Muscle layer of duodenum (tissue), 2 donors: Measurements from ENCODE around the gene GDPD2.

Source experiments
- H3K27ac ChIP-seq: one replicate; pipeline ENCODE4 v1.7.0; 2013; ENCODE audit warnings: mild to moderate bottlenecking, low read length
- H3K27me3 ChIP-seq: one replicate; pipeline ENCODE4 v1.7.0; 2013; ENCODE audit warnings: low read depth, mild to moderate bottlenecking, control low read depth, low read length
- H3K36me3 ChIP-seq, 2 donors: one replicate each; pipeline ENCODE4 v1.7.0; 2013; ENCODE audit warnings: low read length in 2 of 2, control low read depth in 1 of 2, mild to moderate bottlenecking in 1 of 2; ENCODE audit not compliant: insufficient read depth in 2 of 2, control insufficient read depth in 1 of 2
- H3K4me1 ChIP-seq, 2 donors: one replicate each; pipeline ENCODE4 v1.7.0; 2013; ENCODE audit warnings: low read length in 2 of 2, mild to moderate bottlenecking in 2 of 2, control low read depth in 1 of 2, moderate library complexity in 1 of 2; ENCODE audit not compliant: insufficient read depth in 2 of 2, control insufficient read depth in 1 of 2
- H3K4me3 ChIP-seq, 2 donors: one replicate each; pipeline ENCODE4 v1.7.0; 2013; ENCODE audit warnings: low read length in 2 of 2, low read depth in 1 of 2, mild to moderate bottlenecking in 1 of 2
- H3K9me3 ChIP-seq, 2 donors: one replicate each; pipeline ENCODE4 v1.7.0; 2013; ENCODE audit warnings: low read length in 2 of 2, control low read depth in 1 of 2, mild to moderate bottlenecking in 1 of 2; ENCODE audit not compliant: control insufficient read depth in 1 of 2
- donor health status: healthy.

The GDPD2 gene

DNA sequence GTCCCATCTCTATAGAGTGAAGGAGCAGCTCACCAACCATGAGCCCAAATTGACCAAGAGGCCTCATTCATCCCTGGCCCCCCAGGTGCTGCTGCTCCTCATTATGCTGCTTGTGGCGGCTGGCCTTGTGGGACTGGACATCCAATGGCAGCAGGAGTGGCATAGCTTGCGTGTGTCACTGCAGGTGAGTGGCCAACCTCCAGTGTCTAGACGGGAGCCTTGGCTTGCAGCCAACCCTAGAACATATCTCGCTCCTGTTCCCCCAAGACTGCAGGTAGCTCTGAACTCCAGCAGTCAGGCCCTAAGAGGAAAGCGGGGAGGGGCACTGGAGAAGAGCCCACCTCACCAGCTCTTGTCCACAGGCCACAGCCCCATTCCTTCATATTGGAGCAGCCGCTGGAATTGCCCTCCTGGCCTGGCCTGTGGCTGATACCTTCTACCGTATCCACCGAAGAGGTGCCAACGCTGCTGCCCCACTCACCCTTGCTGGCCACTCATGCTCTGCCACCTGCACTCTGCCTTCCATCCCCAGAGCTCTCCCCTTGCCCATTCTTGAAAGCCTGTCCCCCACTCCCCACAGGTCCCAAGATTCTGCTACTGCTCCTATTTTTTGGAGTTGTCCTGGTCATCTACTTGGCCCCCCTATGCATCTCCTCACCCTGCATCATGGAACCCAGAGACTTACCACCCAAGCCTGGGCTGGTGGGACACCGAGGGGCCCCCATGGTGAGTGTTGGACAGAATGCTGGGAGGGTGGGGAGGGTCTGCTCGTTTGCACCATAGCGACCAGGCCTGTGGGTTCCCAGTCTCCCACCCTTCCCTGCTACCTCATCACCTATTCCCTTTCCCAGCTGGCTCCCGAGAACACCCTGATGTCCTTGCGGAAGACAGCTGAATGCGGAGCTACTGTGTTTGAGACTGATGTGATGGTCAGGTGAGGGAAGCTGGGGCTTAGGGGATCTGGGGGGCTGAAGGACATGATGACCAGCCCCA, 3.5 kb downstream of the GDPD2 start:
- Histone ChIP-seq H3K9me3 (no peaks in the 10 kb centered on the region), H3K27ac (no peak overlapping the region), H3K4me3 (no peak overlapping the region), H3K27me3 (no peaks in the 10 kb centered on the region), H3K36me3 (no peaks in the 10 kb centered on the region), H3K4me1 (no peaks in the 10 kb centered on the region)

DNA sequence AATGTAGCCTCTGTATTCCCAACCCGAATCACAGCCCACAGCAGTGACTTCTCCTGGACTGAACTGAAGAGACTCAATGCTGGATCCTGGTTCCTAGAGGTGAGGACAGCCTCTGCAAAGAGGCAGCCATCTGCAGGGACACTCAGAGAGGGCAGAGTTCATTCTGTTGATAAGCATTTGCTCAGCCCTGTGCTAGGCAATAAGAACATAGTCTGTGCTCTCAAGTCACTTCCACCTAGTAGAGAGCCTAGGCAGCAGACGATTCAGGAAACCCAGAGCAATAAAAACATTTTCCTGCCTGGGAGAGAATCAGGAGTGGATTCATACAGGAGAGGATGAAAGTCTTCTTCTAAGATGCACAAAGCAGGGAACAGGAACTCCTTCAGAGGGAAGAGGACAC, 4.3 kb downstream of the GDPD2 start:
- H3K4me1 ChIP-seq: no peaks in the 10 kb centered on the region
- no peaks in the 10 kb centered on the region for H3K9me3 ChIP-seq
- no peak overlapping the region for H3K27ac ChIP-seq
- H3K36me3 ChIP-seq: no peaks in the 10 kb centered on the region
- no peaks in the 10 kb centered on the region for H3K27me3 ChIP-seq
- no peak overlapping the region for H3K4me3 ChIP-seq

DNA sequence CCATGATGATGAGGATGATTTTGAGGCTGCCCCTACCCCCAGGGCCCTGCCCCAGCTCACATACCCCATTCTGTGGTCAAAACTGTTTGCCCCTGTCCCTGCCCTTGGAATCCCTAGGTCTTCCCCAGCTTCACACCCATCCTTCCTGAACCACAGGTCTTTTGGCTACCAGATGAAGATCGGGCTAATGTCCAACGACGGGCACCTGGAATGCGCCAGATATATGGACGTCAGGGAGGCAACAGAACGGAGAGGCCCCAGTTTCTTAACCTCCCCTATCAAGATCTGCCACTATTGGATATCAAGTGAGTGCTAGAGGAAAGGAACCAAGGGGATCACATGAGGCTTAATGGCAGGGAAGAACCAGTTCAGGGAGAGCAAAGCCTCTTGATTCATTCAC, 6.6 kb downstream of the GDPD2 start:
- H3K9me3 ChIP-seq: no peaks in the 10 kb centered on the region
- no peaks in the 10 kb centered on the region for H3K27me3 ChIP-seq
- H3K27ac ChIP-seq: no peak overlapping the region
- H3K4me1 ChIP-seq: peaks cover 0 to under 1% of the 10 kb centered on the region in 2 donors
- no peaks in the 10 kb centered on the region for H3K36me3 ChIP-seq
- H3K4me3 ChIP-seq: no peak overlapping the region

DNA sequence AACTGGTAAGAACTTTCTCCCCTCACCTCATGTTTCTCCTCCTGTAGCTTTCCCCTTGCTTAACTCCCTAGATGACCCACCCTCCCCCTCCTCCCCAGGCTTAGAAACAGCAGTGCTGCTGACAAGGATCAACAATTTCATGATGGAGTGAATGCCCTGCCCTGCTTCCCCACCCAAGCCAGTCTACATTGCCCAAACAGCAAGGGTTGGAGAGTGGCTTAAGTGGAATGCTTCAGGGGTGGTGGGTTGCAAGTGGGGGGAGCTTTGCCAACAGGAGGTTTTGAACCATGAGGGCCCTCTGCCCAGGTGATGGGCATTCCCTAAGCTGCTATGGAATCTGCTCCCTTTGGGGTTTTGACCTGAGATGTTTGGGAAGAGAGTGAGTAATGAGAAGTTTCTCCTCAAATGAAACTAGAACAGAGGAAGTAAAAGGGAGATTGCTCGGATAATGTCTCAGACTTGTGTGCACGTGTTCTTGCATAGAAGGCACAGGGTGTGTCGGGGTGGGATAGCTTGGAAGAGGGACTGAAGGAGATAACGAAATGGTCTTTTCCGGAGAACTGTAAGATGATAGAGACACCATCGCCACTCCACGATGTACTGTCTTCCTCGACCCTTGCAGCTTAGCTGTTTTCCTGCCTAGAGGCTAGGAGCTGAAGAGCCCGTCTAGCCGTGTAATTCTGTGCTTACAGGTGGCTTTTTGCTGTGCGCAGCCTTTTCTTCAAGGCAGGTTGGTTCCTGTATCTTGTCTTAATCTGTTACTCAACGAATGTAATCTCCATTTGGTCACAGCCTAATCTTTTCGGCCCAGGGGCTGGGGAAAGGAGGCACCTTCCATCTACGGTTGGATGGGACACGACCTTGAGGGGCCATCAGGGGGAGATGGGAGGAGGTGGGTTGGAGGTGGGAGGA, 10.1 kb downstream of the GDPD2 start:
- Histone ChIP-seq H3K36me3 (no peaks in the 10 kb centered on the region), H3K27me3 (no peaks in the 10 kb centered on the region), H3K9me3 (no peaks in the 10 kb centered on the region), H3K27ac (no peak overlapping the region), H3K4me1 (peaks cover 0 to 4% of the 10 kb centered on the region in 2 donors), H3K4me3 (peak overlapping the region; percentile 11 to 73)

DNA sequence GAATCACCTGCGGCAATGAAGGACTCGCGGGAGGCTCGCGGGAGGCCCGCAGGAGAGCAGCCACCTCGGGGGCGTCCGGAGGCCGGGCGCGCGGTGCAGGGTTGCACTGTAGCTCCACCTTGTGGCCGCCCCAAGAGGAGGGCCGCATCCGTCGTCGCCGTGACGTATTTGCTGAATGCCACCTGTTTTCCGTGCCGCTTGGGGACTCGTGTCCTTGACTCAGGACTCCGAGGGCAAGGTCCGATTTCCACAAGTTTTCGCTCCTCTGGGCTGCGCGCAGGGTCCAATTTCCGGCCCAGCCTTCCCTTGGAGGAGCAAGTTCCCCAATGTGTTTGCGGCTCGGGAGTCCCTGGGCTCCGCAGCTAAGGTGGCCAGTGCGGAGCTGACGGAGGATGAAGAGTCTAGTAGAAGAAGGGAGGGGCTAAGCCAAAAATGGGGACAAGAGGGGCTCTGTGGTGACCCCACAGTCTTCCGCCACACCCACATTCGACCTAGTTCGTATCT, 10.8 kb downstream of the GDPD2 start:
- no peaks in the 10 kb centered on the region for H3K9me3 ChIP-seq
- H3K4me3 ChIP-seq: peak overlapping the region; percentile 71 to 73
- H3K27me3 ChIP-seq: no peaks in the 10 kb centered on the region
- peak overlapping the region; percentile 74 for H3K27ac ChIP-seq
- H3K4me1 ChIP-seq: peaks cover 0 to 4% of the 10 kb centered on the region in 2 donors
- no peaks in the 10 kb centered on the region for H3K36me3 ChIP-seq

DNA sequence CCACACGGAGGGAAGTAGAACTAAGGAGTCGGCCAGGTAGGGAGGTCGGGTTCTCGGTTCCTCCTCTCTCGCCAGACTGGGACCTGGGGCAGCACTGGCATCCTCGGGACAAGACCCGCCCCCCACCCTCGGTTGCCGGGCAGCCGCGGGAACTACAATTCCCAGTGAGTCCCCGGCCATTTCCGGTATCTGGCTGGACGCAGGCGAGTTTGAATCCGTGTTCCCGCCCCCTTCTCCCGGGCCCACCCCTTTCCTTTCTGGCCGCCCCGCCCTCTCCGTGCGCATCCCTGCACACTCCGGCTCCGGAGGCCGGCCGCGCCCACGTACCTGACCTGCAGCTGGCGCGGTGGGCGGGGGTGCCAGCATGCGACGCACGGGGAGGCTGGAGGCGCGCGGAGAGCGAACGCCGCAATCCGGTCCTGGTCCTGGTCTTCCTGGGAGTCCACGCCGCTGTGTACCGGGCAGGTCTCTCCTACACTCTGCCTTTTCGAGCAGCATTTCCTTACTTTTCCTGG, 11.3 kb downstream of the GDPD2 start:
- Histone ChIP-seq H3K4me3 (peak overlapping the region; percentile 71 to 73), H3K9me3 (no peaks in the 10 kb centered on the region), H3K4me1 (peaks cover 0 to 4% of the 10 kb centered on the region in 2 donors), H3K27ac (peak overlapping the region; percentile 74), H3K36me3 (no peaks in the 10 kb centered on the region), H3K27me3 (no peaks in the 10 kb centered on the region)

DNA sequence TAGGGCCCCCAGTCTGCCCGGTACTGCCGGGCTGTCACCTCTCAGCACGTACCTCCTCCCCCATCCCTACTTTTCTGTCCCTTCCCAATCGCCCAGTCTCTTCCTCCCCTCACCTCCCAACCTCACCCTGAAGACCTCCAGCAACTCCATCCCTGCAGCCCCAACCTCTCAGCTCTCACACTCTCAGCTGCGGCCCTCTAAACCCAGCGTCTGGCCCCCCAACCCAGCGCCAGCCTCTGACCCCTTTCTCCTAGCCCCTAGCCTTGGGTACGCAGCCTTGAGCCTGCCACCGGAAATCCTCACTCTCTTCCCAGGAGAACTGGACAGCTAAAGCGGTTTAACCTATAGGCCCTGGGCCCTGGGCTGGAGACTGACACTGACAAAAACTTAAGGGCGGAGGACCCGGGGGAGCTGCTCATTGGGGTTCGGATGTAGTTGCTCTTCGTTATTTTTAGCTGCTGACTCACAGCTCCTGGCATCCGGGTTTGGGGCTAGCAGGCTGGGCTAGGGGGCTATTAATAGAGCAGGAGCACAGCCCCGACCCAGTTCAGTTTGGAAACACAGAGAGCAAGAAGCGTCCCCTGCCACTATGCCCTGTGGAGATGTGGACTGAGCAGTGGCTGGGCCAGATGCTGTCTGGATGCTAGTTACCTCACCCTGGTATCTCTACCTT, 11.9 kb downstream of the GDPD2 start:
- Histone ChIP-seq H3K27ac (peak overlapping the region; percentile 63), H3K9me3 (no peaks in the 10 kb centered on the region), H3K4me1 (peaks cover 0 to 4% of the 10 kb centered on the region in 2 donors), H3K4me3 (peak overlapping the region; percentile 44 to 73), H3K36me3 (no peaks in the 10 kb centered on the region), H3K27me3 (no peaks in the 10 kb centered on the region)

DNA sequence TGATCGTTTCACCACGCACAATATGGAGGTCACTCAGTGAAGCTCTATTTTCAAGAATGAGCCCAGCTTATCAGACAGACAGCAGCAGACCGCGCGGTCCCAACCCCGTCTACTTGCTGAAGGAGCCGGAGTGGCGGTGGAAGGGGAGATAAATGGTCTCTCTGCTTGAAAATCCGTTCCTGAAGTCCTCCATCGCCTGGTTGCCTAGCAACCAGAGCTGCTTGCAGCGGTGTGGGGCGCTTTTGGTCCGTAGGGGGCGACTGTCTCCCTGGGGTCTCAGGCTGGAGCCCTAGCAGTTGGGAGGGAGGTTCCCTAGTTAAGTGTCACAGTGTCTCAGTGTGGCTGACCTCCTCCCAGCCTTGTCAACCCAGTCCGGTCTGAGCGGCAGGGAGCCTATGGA, 13.2 kb downstream of the GDPD2 start:
- Histone ChIP-seq H3K4me3 (no peak overlapping the region), H3K36me3 (no peaks in the 10 kb centered on the region), H3K4me1 (peaks cover 0 to 4% of the 10 kb centered on the region in 2 donors), H3K27ac (no peak overlapping the region), H3K9me3 (no peaks in the 10 kb centered on the region), H3K27me3 (no peaks in the 10 kb centered on the region)

DNA sequence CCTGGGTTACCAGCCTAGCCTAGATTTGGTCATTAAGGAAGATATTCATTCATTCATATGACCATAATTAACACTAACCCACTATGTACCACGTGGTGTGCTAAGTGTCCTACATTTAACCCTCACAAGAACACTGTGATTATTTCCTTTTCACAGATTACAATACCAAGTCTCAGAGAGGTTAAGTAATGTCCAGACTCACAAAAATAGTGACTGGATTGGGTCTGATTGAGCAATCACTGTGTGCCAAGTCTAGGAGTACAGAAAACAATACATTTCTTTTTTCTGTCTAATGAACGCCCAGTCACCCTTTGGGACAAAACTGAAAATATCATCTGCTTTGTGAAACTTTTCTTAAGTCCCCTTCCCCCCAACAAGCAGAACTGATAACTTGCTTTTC, 13.9 kb downstream of the GDPD2 start:
- Histone ChIP-seq H3K4me1 (peaks cover 0 to 4% of the 10 kb centered on the region in 2 donors), H3K4me3 (no peak overlapping the region), H3K27me3 (no peaks in the 10 kb centered on the region), H3K9me3 (no peaks in the 10 kb centered on the region), H3K36me3 (no peaks in the 10 kb centered on the region), H3K27ac (no peak overlapping the region)

DNA sequence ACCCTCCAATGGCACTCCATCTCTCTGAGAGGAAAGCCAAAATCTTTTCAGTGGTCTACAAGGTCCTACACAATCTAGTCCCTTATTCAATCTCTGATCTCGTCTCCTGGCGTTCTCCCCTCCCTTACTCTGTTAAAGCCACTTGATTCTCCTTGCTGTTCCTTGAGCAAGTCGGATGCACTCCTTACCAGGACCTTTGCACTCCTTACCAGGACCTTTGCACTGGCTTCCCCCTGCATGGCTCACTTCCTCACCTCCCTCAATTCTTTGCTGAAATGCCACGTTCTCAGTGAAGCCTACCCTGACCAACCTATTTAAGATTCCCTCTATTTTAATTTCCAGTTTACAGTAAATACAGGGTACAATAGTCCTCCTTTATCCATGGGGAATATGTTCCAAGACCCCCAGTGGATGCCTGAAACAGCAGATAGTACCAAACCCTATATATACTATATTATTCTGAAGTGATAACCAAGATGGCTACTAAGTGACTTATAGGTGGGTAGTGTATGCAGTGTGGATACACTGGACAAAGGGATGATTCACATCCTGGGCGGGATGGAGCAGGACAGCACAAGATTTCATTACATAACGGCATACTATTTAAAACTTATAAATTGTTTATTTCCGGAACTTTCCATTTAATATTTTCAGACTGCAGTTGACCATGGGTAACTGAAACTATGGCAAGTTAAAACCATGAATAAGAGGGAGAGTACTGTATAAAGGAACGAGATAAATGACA, 15.0 kb downstream of the GDPD2 start:
- Histone ChIP-seq H3K4me3 (no peak overlapping the region), H3K27me3 (no peaks in the 10 kb centered on the region), H3K4me1 (peaks cover 0 to 4% of the 10 kb centered on the region in 2 donors), H3K9me3 (no peaks in the 10 kb centered on the region), H3K27ac (no peak overlapping the region), H3K36me3 (no peaks in the 10 kb centered on the region)
